Smooth muscle cell (in vitro differentiated cells): ENCODE measurements around the gene KIF18B. TPM values are rescaled to one million over a fixed set of nuclear protein-coding genes. Genes with fewer than 3 reads are reported as not detected.

Experiments
- DNase-seq: peaks from one replicate; lab custom pipeline; 2025; ENCODE audit not compliant: unreplicated experiment; lab: John Stamatoyannopoulos, UW
- H2AFZ ChIP-seq: fragments of 200-600 bp; sonication (generic); 2 replicates; pipeline ENCODE4 v1.6.0; 2016; ENCODE audit warnings: antibody characterized with exemption, low read depth, mild to moderate bottlenecking
- H3F3A ChIP-seq: fragments of 200-600 bp; sonication (generic); 2 replicates; pipeline ENCODE4 v1.6.0; 2017; ENCODE audit warnings: antibody characterized with exemption, low read depth
- H3K27ac ChIP-seq: fragments of 200-600 bp; sonication (generic); 2 replicates; pipeline ENCODE4 v1.5.1; 2016; ENCODE audit warnings: low read depth, mild to moderate bottlenecking
- H3K27me3 ChIP-seq: fragments of 200-600 bp; sonication (generic); 2 replicates; pipeline ENCODE4 v1.6.1; 2016; ENCODE audit warnings: low read depth, mild to moderate bottlenecking
- H3K36me3 ChIP-seq: fragments of 200-600 bp; sonication (generic); 2 replicates; pipeline ENCODE4 v1.5.1; 2016; ENCODE audit warnings: low read depth
- H3K4me1 ChIP-seq: fragments of 200-600 bp; sonication (generic); 2 replicates; pipeline ENCODE4 v1.5.1; 2016; ENCODE audit warnings: low read depth
- H3K4me2 ChIP-seq: fragments of 200-600 bp; sonication (generic); 2 replicates; pipeline ENCODE4 v1.6.0; 2016; ENCODE audit warnings: mild to moderate bottlenecking
- H3K4me3 ChIP-seq: fragments of 200-600 bp; sonication (generic); 2 replicates; pipeline ENCODE4 v1.5.1; 2016; ENCODE audit warnings: mild to moderate bottlenecking
- H3K79me2 ChIP-seq: fragments of 200-600 bp; sonication (generic); 2 replicates; pipeline ENCODE4 v1.6.0; 2016; ENCODE audit warnings: low read depth, mild to moderate bottlenecking
- H3K9ac ChIP-seq: fragments of 200-600 bp; sonication (generic); 2 replicates; pipeline ENCODE4 v1.6.0; 2016; ENCODE audit warnings: low read depth
- H3K9me3 ChIP-seq: fragments of 200-600 bp; sonication (generic); replicated peaks from 2 replicates; pipeline ENCODE4 v1.5.1; 2016; ENCODE audit warnings: low read depth
- H4K20me1 ChIP-seq: fragments of 200-600 bp; sonication (generic); 2 replicates; pipeline ENCODE4 v1.6.0; 2016; ENCODE audit warnings: low read depth
- CTCF ChIP-seq: fragments of 200-600 bp; sonication (generic); IDR thresholded peaks from 2 replicates; pipeline ENCODE4 v1.5.1; 2017; ENCODE audit warnings: borderline replicate concordance, mild to moderate bottlenecking, antibody characterized with exemption; ENCODE audit not compliant: insufficient read depth, poor library complexity, severe bottlenecking
- WGBS: methylation state at CpG from one replicate; pipeline ENCODE4 v1.1.7; 2016; ENCODE audit warnings: low lambda C conversion rate; 5-methylcytosine and 5-hydroxymethylcytosine counted together
- polyA plus RNA-seq: library from polyadenylated mRNA; unstranded; fragments of >200 nt; fragmentation: Nextera tagmentation; extraction: Ambion mirVana; gene quantifications from 2 replicates; pipeline ENCODE4 v1.2.1, GENCODE V29; 2016
- total RNA-seq: library from RNA; depleted of rRNA; stranded (reverse); fragments of >200 nt; gene quantifications from 2 replicates; pipeline ENCODE4 v1.2.3, GENCODE V29; 2014

Gene KIF18B
- total and polyA plus RNA-seq, 2 experiments from 2014 or later = 2.7 to 3.4 TPM

- no peak overlapping the region for H3K4me3 ChIP-seq
- 41% methylated on average over 3 of the region's 3 CpGs for WGBS
- no peak for TF ChIP-seq CTCF
- H3F3A ChIP-seq = peaks cover 8% of the 10 kb centered on the region
- H3K4me1 ChIP-seq = peaks cover 10% of the 10 kb centered on the region
- peak overlapping the region; percentile 98 for H3K4me2 ChIP-seq
- peak overlapping the region; percentile 100 for H3K9ac ChIP-seq
- no peaks in the 10 kb centered on the region for H3K9me3 ChIP-seq
- no peak for DNase-seq
- no peak overlapping the region for H2AFZ ChIP-seq
- no peaks in the 10 kb centered on the region for H3K27me3 ChIP-seq
- no peaks in the 10 kb centered on the region for H4K20me1 ChIP-seq
- no peaks in the 10 kb centered on the region for H3K36me3 ChIP-seq
- peaks cover 33% of the 10 kb centered on the region for H3K79me2 ChIP-seq
- H3K27ac ChIP-seq = peak overlapping the region; percentile 99
Measured at GRCh38 chr17:44900894-44901293, 46.7 kb downstream of the KIF18B start.

GRCh38 chr17:44899074-44899782 lies 48.3 kb downstream of the KIF18B start, which contains the start of gene EFTUD2:
Gene EFTUD2 (minus strand): TSS chr17:44899445. CDS start chr17:44894521, 4,924 bp downstream.
- TF ChIP-seq CTCF = no peak
- Histone ChIP-seq H3K9me3 (no peaks in the 10 kb centered on the region), H3K4me1 (peaks cover 10% of the 10 kb centered on the region), H3K9ac (peak within 1 kb of the TSS; percentile 100), H3K27ac (peak within 1 kb of the TSS; percentile 99), H3K79me2 (peaks cover 48% of the 10 kb centered on the region), H3K4me3 (peak within 1 kb of the TSS; percentile 78), H2AFZ (peak within 1 kb of the TSS; percentile 96), H3K4me2 (peak within 1 kb of the TSS; percentile 98), H3K36me3 (no peaks in the 10 kb centered on the region), H4K20me1 (peaks cover 13% of the 10 kb centered on the region), H3F3A (peaks cover 8% of the 10 kb centered on the region), H3K27me3 (no peaks in the 10 kb centered on the region)
- under 1% methylated on average over 54 of the region's 54 CpGs for WGBS
- DNase-seq = peak; percentile 83

GRCh38 chr17:44898768-44899073 lies 48.9 kb downstream of the KIF18B start:
- Histone ChIP-seq H3K9me3 (no peaks in the 10 kb centered on the region), H3K27me3 (no peaks in the 10 kb centered on the region), H3K27ac (peak overlapping the region; percentile 99), H3F3A (peaks cover 8% of the 10 kb centered on the region), H2AFZ (peak overlapping the region; percentile 96), H3K4me1 (peaks cover 10% of the 10 kb centered on the region), H3K4me2 (peak overlapping the region; percentile 98), H3K36me3 (no peaks in the 10 kb centered on the region), H3K4me3 (peak overlapping the region; percentile 78), H3K9ac (peak overlapping the region; percentile 100), H3K79me2 (peaks cover 48% of the 10 kb centered on the region), H4K20me1 (peaks cover 13% of the 10 kb centered on the region)
- TF ChIP-seq CTCF = no peak
- DNase-seq = no peak
- under 1% methylated on average over 7 of the region's 7 CpGs for WGBS

- no peak overlapping the region for H3K4me2 ChIP-seq
- peaks cover 10% of the 10 kb centered on the region for H3K4me1 ChIP-seq
- no peak overlapping the region for H3K27ac ChIP-seq
- WGBS = 97% methylated on average over 4 of the region's 4 CpGs
- H3K36me3 ChIP-seq = peaks cover 6% of the 10 kb centered on the region
- DNase-seq = no peak
- no peak overlapping the region for H2AFZ ChIP-seq
- peaks cover 4% of the 10 kb centered on the region for H3F3A ChIP-seq
- TF ChIP-seq CTCF = no peak
- H3K79me2 ChIP-seq = peaks cover 77% of the 10 kb centered on the region
- peaks cover 35% of the 10 kb centered on the region for H4K20me1 ChIP-seq
- H3K27me3 ChIP-seq = no peaks in the 10 kb centered on the region
- no peaks in the 10 kb centered on the region for H3K9me3 ChIP-seq
- H3K4me3 ChIP-seq = no peak overlapping the region
- no peak overlapping the region for H3K9ac ChIP-seq
Measured at GRCh38 chr17:44894642-44895041, 52.9 kb downstream of the KIF18B start.
